IPS-NIHi7 (cell line): ENCODE data around the gene SOX2.
"Not testable (repeated sequence)": the region's sequence is repeated elsewhere in the genome, so short reads cannot be mapped to it uniquely, and the experiment has no call there.

ENCODE experiments used
- DNase-seq: peaks from one replicate; pipeline ENCODE4 v3.0.0; 2012; ENCODE audit warnings: mixed read lengths; ENCODE audit errors: extremely low spot score

Gene SOX2

DNA sequence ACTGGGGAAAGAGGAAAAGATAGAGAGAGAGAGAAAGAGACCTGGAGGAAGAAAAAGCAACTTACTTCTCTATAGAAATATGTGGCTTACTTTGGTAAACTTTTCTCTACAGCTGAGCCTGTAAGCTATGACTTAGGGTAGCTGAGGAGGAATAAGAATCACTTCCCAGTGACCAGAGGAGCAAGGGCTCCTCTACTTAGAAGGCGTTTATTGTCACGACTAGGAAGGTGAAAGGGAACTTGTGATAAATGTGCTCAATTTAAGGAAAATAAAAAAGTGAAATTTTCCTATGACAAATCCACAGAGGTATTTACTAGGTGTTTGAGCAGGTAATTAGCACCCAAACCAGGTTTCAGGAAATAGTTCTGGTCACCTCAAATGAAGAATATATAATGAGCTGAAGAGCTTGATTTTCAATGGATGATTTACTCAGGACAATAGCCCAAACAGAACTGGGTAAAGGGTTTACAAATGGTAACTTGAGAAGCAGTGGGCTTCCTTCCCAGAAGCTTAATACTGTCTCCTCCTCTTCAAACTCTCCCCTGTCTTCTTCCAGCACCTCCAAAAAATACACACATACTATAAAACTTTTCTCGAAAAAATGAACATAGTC is 46.1 kb downstream of the SOX2 start:
- DNase-seq = no peak

DNA sequence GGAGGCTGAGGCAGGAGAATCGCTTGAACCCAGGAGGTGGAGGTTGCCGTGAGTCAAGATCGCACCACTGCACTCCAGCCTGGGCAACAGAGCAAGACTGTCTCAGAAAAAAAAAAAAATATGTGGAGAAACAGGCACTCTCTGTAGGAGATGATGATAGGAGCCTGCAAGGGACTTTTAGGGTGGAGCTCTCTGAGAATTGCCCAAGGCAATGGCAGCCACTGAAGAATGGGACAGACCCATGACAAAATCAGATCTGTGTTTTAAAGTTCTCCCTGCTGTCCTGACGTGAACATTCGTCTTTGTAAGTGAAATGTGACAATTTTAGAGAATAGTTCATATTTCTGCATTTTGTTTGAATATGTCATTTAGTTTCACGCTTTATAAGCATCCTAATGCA is 50.2 kb downstream of the SOX2 start:
- DNase-seq = no peak

DNA sequence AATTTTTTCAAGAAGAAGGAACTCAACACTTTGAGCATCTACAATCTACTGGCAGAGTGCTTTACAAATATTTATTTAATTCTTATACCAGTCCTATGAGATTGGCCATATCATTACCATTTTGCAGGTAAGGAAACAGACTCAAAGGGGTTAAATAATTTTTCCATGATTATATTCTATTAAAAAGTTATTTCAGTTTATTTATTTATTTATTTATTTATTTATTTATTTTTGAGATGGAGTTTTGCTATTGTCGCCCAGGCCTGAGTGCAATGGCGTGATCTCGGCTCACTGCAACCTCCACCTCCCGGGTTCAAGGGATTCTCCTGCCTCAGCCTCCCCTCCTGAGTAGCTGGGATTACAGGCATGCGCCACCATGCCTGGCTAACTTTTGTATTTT is 52.3 kb downstream of the SOX2 start:
- DNase-seq = not testable (repeated sequence)
